Gastrocnemius medialis (tissue), 4 donors: Measurements from ENCODE around the gene LDHB.

Source experiments
- CTCF ChIP-seq, 5 experiments: fragments of 450-650 bp in 3 of 5; fragments of 200-600 bp in 2 of 5; sonication (generic) in 2 of 5; IDR thresholded peaks in 4 of 5; conservative IDR thresholded peaks in 1 of 5; 1 replicate in 4 of 5; 2 replicates in 1 of 5; pipeline ENCODE4 v1.5.1; 2016 to 2019; ENCODE audit warnings: antibody characterized with exemption in 5 of 5, mild to moderate bottlenecking in 3 of 5, moderate library complexity in 3 of 5
- POLR2A ChIP-seq, 2 donors: fragments of 450-650 bp; IDR thresholded peaks; one replicate each; pipeline ENCODE4 v1.6.1; 2017; ENCODE audit warnings: antibody characterized with exemption in 2 of 2, mild to moderate bottlenecking in 2 of 2, moderate library complexity in 2 of 2

- peak; percentile 67 to 84 for TF ChIP-seq POLR2A (IDR thresholded peaks at IDR 0.05)
- no peak for TF ChIP-seq CTCF (IDR thresholded peaks at IDR 0.05 in 4 of 5, conservative IDR thresholded peaks at IDR 0.05 in 1 of 5)
Observed at GRCh38 chr12:21657326-21658077, at the start of gene LDHB.
